MM.1S (cell line): ENCODE data around the gene KRTAP10-1.

Experiments
- EZH2 ChIP-seq: fragments of 300-600 bp; sonication (generic); optimal IDR thresholded peaks from 2 replicates; pipeline ENCODE3; 2017; ENCODE audit warnings: low read depth, mild to moderate bottlenecking, antibody characterized with exemption, low read length, mixed read lengths
- TF ChIP-seq, protein P1 (sequence below): fragments of 300-600 bp; sonication (generic); IDR thresholded peaks from 2 replicates; pipeline ENCODE4 v1.5.1; 2016; ENCODE audit warnings: antibody characterized with exemption, low read length, mixed read lengths

- no peak for TF ChIP-seq EZH2
- TF ChIP-seq, protein P1, sequence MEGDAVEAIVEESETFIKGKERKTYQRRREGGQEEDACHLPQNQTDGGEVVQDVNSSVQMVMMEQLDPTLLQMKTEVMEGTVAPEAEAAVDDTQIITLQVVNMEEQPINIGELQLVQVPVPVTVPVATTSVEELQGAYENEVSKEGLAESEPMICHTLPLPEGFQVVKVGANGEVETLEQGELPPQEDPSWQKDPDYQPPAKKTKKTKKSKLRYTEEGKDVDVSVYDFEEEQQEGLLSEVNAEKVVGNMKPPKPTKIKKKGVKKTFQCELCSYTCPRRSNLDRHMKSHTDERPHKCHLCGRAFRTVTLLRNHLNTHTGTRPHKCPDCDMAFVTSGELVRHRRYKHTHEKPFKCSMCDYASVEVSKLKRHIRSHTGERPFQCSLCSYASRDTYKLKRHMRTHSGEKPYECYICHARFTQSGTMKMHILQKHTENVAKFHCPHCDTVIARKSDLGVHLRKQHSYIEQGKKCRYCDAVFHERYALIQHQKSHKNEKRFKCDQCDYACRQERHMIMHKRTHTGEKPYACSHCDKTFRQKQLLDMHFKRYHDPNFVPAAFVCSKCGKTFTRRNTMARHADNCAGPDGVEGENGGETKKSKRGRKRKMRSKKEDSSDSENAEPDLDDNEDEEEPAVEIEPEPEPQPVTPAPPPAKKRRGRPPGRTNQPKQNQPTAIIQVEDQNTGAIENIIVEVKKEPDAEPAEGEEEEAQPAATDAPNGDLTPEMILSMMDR: no peak
Measured at GRCh38 chr21:44516342-44516741, 23.7 kb downstream of the KRTAP10-1 start.
